Stimulated activated naive B cell treated with anti-CD40 and anti-IgM and Interleukin-4, amounts not matched to agents 10 μg/mL and 1 μg/mL and 100 μg/mL, for 72 hours (primary cell): Measurements from ENCODE around the gene LNX2.
A peak's percentile ranks its signal among the peaks of the same experiment; 100 is the strongest.

Experiments used
- ATAC-seq, 2 donors: fragments of 150-1000 bp; cut with Tn5 transposase; replicated peaks; 2 replicates each; pipeline ENCODE4 v1.10.0; 2021; ENCODE audit warnings: moderate library complexity in 1 of 2
- DNase-seq: peaks from one replicate; pipeline ENCODE4 v3.0.0; 2021
- H3K27ac Mint-ChIP-seq: one replicate; pipeline ENCODE4 v1.8.0; 2022; ENCODE audit warnings: mild to moderate bottlenecking, mixed read lengths
- H3K27me3 Mint-ChIP-seq, 2 donors: one replicate each; pipeline ENCODE4 v1.8.0; 2022; ENCODE audit warnings: mixed read lengths in 2 of 2
- H3K36me3 Mint-ChIP-seq, 2 donors: one replicate each; pipeline ENCODE4 v1.8.0; 2022; ENCODE audit warnings: mixed read lengths in 2 of 2, mild to moderate bottlenecking in 1 of 2
- H3K4me1 Mint-ChIP-seq, 2 donors: one replicate each; pipeline ENCODE4 v1.8.0; 2022; ENCODE audit warnings: mixed read lengths in 2 of 2, mild to moderate bottlenecking in 1 of 2
- H3K4me3 Mint-ChIP-seq, 2 donors: one replicate each; pipeline ENCODE4 v1.8.0; 2022; ENCODE audit warnings: mild to moderate bottlenecking in 2 of 2, mixed read lengths in 2 of 2, moderate library complexity in 1 of 2
- H3K9me3 Mint-ChIP-seq, 2 donors: one replicate each; pipeline ENCODE4 v1.8.0; 2022; ENCODE audit warnings: mixed read lengths in 2 of 2, mild to moderate bottlenecking in 1 of 2

LNX2 gene

GRCh38 chr13:27613628-27614027, 6.7 kb downstream of the LNX2 start:
- DNase-seq: no peak
- peaks cover 0 to 14% of the 10 kb centered on the region in 2 donors for H3K36me3 Mint-ChIP-seq

GRCh38 chr13:27607125-27607524, 13.2 kb downstream of the LNX2 start:
- Mint-ChIP-seq H3K9me3 (peaks cover 0 to 3% of the 10 kb centered on the region in 2 donors), H3K27ac (peak overlapping the region; percentile 38), H3K36me3 (peaks cover 0 to 3% of the 10 kb centered on the region in 2 donors), H3K27me3 (no peaks in the 10 kb centered on the region), H3K4me1 (peaks cover 32 to 57% of the 10 kb centered on the region in 2 donors), H3K4me3 (no peak overlapping the region)
- ATAC-seq (no peak), DNase-seq (no peak)

More at GRCh38 chr13:27613628-27614027, 6.7 kb downstream of the LNX2 start:
- Mint-ChIP-seq H3K4me1 (peaks cover 39 to 42% of the 10 kb centered on the region in 2 donors), H3K27ac (no peak overlapping the region), H3K9me3 (no peaks in the 10 kb centered on the region), H3K4me3 (no peak overlapping the region), H3K27me3 (no peaks in the 10 kb centered on the region)
- ATAC-seq: no peak

GRCh38 chr13:27605610-27606200, 14.6 kb downstream of the LNX2 start:
- no peak overlapping the region for H3K27ac Mint-ChIP-seq
- no peaks in the 10 kb centered on the region for H3K27me3 Mint-ChIP-seq
- H3K4me3 Mint-ChIP-seq: no peak overlapping the region
- H3K9me3 Mint-ChIP-seq: peaks cover 0 to 3% of the 10 kb centered on the region in 2 donors
- H3K36me3 Mint-ChIP-seq: peaks cover 0 to 3% of the 10 kb centered on the region in 2 donors
- DNase-seq: no peak
- H3K4me1 Mint-ChIP-seq: peaks cover 26 to 55% of the 10 kb centered on the region in 2 donors
- no peak for ATAC-seq

DNA sequence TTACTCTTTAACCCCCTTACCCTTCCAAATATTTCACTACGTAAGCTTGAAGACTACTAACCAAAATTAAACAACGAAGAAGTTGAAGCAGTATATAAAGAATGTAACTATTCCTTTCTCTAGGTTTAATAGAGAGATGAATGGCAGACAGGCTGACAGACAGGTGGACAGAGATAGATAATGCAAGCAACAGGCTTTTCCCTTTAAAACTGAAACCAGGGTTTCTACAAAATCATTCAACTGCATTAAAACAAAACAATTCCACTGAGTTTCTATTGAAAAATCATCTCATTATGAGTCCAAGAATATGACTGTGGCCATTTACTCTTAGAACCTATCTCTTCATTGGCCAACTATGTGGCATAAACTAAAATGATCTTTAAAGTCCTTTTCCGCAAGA, 15.2 kb downstream of the LNX2 start:
- no peak for DNase-seq
- Mint-ChIP-seq H3K9me3 (peaks cover 0 to 3% of the 10 kb centered on the region in 2 donors), H3K4me3 (no peak overlapping the region), H3K36me3 (peaks cover 0 to 3% of the 10 kb centered on the region in 2 donors), H3K27ac (no peak overlapping the region), H3K4me1 (peaks cover 23 to 55% of the 10 kb centered on the region in 2 donors), H3K27me3 (no peaks in the 10 kb centered on the region)
- peak in 1 of 2 donors; percentile 41 for ATAC-seq

- no peak overlapping the region for H3K4me3 Mint-ChIP-seq
- no peak overlapping the region for H3K27ac Mint-ChIP-seq
- ATAC-seq (no peak), DNase-seq (no peak)
- peaks cover 0 to 3% of the 10 kb centered on the region in 2 donors for H3K36me3 Mint-ChIP-seq
- H3K27me3 Mint-ChIP-seq: no peaks in the 10 kb centered on the region
- peaks cover 0 to 3% of the 10 kb centered on the region in 2 donors for H3K9me3 Mint-ChIP-seq
- peaks cover 16 to 41% of the 10 kb centered on the region in 2 donors for H3K4me1 Mint-ChIP-seq
Measured at GRCh38 chr13:27601803-27602202, 18.5 kb downstream of the LNX2 start.

DNA sequence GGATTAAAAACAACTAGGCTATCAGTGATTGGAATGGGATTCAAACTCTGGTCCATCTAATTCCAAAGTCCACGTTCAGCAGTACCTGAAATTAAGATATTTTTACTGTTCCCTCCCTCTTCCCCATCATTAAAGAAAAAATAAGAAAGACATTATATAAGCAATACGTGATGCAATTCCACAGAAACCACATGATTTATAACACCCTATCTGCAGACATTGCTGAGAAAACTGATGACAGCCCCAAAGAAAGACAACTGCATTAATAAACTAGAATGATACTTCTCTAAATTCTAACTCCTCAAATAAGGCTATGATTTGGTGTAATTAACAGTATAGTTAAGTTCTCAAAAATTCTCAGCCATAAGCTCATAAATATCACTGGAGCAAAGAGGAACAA, 19.1 kb downstream of the LNX2 start:
- H3K9me3 Mint-ChIP-seq: peaks cover 0 to 3% of the 10 kb centered on the region in 2 donors
- no peak overlapping the region for H3K4me3 Mint-ChIP-seq
- no peak overlapping the region for H3K27ac Mint-ChIP-seq
- H3K36me3 Mint-ChIP-seq: peaks cover 0 to 3% of the 10 kb centered on the region in 2 donors
- ATAC-seq: no peak
- H3K4me1 Mint-ChIP-seq: peaks cover 14 to 36% of the 10 kb centered on the region in 2 donors
- no peaks in the 10 kb centered on the region for H3K27me3 Mint-ChIP-seq
- no peak for DNase-seq

- no peak for ATAC-seq
- Mint-ChIP-seq H3K4me3 (no peak overlapping the region), H3K27me3 (no peaks in the 10 kb centered on the region), H3K27ac (no peak overlapping the region), H3K36me3 (peaks cover 0 to 3% of the 10 kb centered on the region in 2 donors), H3K4me1 (peaks cover 12 to 33% of the 10 kb centered on the region in 2 donors), H3K9me3 (peaks cover 0 to 3% of the 10 kb centered on the region in 2 donors)
- no peak for DNase-seq
Measured at GRCh38 chr13:27600711-27601110, 19.6 kb downstream of the LNX2 start.

- peaks cover 0 to 3% of the 10 kb centered on the region in 2 donors for H3K36me3 Mint-ChIP-seq
- H3K4me1 Mint-ChIP-seq: peaks cover 8 to 25% of the 10 kb centered on the region in 2 donors
- no peak overlapping the region for H3K4me3 Mint-ChIP-seq
- DNase-seq (no peak), ATAC-seq (no peak)
- H3K27ac Mint-ChIP-seq: no peak overlapping the region
- H3K9me3 Mint-ChIP-seq: peaks cover 0 to 3% of the 10 kb centered on the region in 2 donors
- no peaks in the 10 kb centered on the region for H3K27me3 Mint-ChIP-seq
Measured at GRCh38 chr13:27599845-27600553, 20.3 kb downstream of the LNX2 start.

- Mint-ChIP-seq H3K27me3 (no peaks in the 10 kb centered on the region), H3K27ac (no peak overlapping the region), H3K4me1 (peaks cover 5 to 19% of the 10 kb centered on the region in 2 donors), H3K4me3 (no peak overlapping the region), H3K9me3 (peaks cover 0 to under 1% of the 10 kb centered on the region in 2 donors), H3K36me3 (peaks cover 0 to under 1% of the 10 kb centered on the region in 2 donors)
- DNase-seq (no peak), ATAC-seq (no peak)
Measured at GRCh38 chr13:27599096-27599495, 21.2 kb downstream of the LNX2 start.

GRCh38 chr13:27595055-27595811, 25.1 kb downstream of the LNX2 start:
- DNase-seq: no peak
- Mint-ChIP-seq H3K4me3 (no peak overlapping the region), H3K4me1 (peaks cover 0 to 2% of the 10 kb centered on the region in 2 donors), H3K27ac (no peak overlapping the region), H3K36me3 (no peaks in the 10 kb centered on the region), H3K9me3 (no peaks in the 10 kb centered on the region), H3K27me3 (no peaks in the 10 kb centered on the region)
- ATAC-seq: peak; percentile 29 to 50

DNA sequence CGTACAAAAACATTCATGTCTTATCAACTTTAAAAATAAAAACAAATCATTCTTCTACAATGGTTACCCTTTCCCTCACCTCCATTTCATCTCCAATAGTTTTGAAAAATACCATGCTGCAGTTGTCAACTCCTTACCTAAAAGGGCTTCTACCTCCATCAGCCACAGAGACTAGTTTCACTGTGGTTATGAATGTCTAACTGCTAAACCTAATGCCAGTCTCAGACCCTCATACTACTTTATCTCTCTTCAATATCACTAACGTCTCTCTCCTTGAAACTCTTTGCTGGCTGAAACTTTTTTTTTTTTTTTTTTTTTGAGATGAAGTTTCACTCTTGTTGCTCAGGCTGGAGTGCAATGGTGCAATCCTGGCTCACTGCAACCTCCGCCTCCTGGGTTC, 27.1 kb downstream of the LNX2 start:
- H3K9me3 Mint-ChIP-seq: peaks cover 0 to 2% of the 10 kb centered on the region in 2 donors
- DNase-seq (no peak), ATAC-seq (peak; percentile 51 to 56)
- H3K4me3 Mint-ChIP-seq: no peak overlapping the region
- no peaks in the 10 kb centered on the region for H3K27me3 Mint-ChIP-seq
- peaks cover 0 to 2% of the 10 kb centered on the region in 2 donors for H3K36me3 Mint-ChIP-seq
- no peak overlapping the region for H3K27ac Mint-ChIP-seq
- no peaks in the 10 kb centered on the region for H3K4me1 Mint-ChIP-seq

DNA sequence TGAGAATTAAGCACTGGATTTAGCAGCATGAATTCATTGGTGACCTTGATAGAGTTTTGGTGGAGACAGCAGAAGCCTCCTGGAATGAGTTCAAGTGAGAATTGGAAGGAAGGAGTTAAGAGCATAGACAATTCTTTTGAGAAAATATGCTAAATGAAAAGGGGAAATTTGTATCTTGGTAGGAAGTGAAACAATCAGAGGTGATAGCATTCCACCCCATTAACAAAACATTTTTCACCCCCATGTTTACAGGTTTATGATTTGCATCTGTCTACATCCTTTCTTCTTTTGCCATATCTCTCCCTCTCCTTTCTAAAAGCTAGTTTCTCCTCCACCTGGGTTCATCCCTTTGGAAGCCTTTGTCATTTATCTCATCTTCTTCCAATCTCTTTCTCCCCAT, 27.5 kb downstream of the LNX2 start:
- no peak for DNase-seq
- H3K4me3 Mint-ChIP-seq: no peak overlapping the region

GRCh38 chr13:27588405-27588804, 31.9 kb downstream of the LNX2 start:
- no peak overlapping the region for H3K4me3 Mint-ChIP-seq
- peaks cover 0 to 4% of the 10 kb centered on the region in 2 donors for H3K9me3 Mint-ChIP-seq
- peaks cover 0 to 3% of the 10 kb centered on the region in 2 donors for H3K36me3 Mint-ChIP-seq
- peaks cover 5 to 14% of the 10 kb centered on the region in 2 donors for H3K4me1 Mint-ChIP-seq
- DNase-seq (no peak), ATAC-seq (no peak)
- H3K27ac Mint-ChIP-seq: no peak overlapping the region
- H3K27me3 Mint-ChIP-seq: no peaks in the 10 kb centered on the region

More for the DNA sequence above, 27.5 kb downstream of the LNX2 start:
- peak in 1 of 2 donors; percentile 57 for ATAC-seq
- H3K36me3 Mint-ChIP-seq: peaks cover 0 to 3% of the 10 kb centered on the region in 2 donors
- H3K27ac Mint-ChIP-seq: no peak overlapping the region
- H3K4me1 Mint-ChIP-seq: no peaks in the 10 kb centered on the region
- H3K27me3 Mint-ChIP-seq: no peaks in the 10 kb centered on the region
- peaks cover 0 to 4% of the 10 kb centered on the region in 2 donors for H3K9me3 Mint-ChIP-seq

GRCh38 chr13:27587095-27587746, 33.1 kb downstream of the LNX2 start:
- Mint-ChIP-seq H3K27ac (no peak overlapping the region), H3K4me3 (no peak overlapping the region), H3K4me1 (peaks cover 7 to 18% of the 10 kb centered on the region in 2 donors)

More at GRCh38 chr13:27587095-27587746, 33.1 kb downstream of the LNX2 start:
- DNase-seq (no peak), ATAC-seq (no peak)
- Mint-ChIP-seq H3K36me3 (peaks cover 0 to 3% of the 10 kb centered on the region in 2 donors), H3K27me3 (no peaks in the 10 kb centered on the region), H3K9me3 (peaks cover 0 to 4% of the 10 kb centered on the region in 2 donors)
